H1 (cell line): ENCODE data around the gene COL28A1. TPM values are rescaled to one million over a fixed set of nuclear protein-coding genes. Genes with fewer than 3 reads are reported as not detected.

Source experiments
- CTCF ChIA-PET: fragments of 300-600 bp; sonication (Branson Sonifier 250); formaldehyde crosslinking; loops from one replicate; lab custom pipeline; 2021; ENCODE audit not compliant: partially characterized antibody; lab: Charles Lee
- POLR2A ChIA-PET: fragments of 300-600 bp; sonication (Branson Sonifier 250); formaldehyde crosslinking; loops from one replicate; lab custom pipeline; 2021; ENCODE audit warnings: inconsistent platforms; ENCODE audit not compliant: partially characterized antibody; lab: Charles Lee
- DNase-seq, 2 experiments: peaks; one replicate each; pipeline versions ENCODE4 v3.0.0 to v3.0.0-alpha.2; 2010 to 2022; ENCODE audit warnings: low spot score in 2 of 2, low read depth in 1 of 2, mixed read lengths in 1 of 2
- FAIRE-seq: peaks from 2 replicates; lab custom pipeline; 2011; peaks lifted over from hg19 to GRCh38; lab: Jason Lieb, UNC
- H2AFZ ChIP-seq: 2 replicates; pipeline ENCODE4 v1.8.1; 2012; ENCODE audit warnings: low read length, inconsistent platforms
- H2AK5ac ChIP-seq: 2 replicates; pipeline ENCODE4 v1.6.1; 2013; ENCODE audit warnings: low read depth, low read length
- H2BK120ac ChIP-seq: replicated peaks from 2 replicates; pipeline ENCODE3; 2013; ENCODE audit warnings: low read depth, low read length, inconsistent platforms
- H2BK12ac ChIP-seq: 2 replicates; pipeline ENCODE4 v1.6.1; 2013; ENCODE audit warnings: low read depth, low read length
- H2BK15ac ChIP-seq: 2 replicates; pipeline ENCODE4 v1.6.1; 2013; ENCODE audit warnings: low read length
- H2BK20ac ChIP-seq: 2 replicates; pipeline ENCODE4 v1.6.1; 2013; ENCODE audit warnings: low read length
- H2BK5ac ChIP-seq: 2 replicates; pipeline ENCODE4 v1.6.1; 2013; ENCODE audit warnings: low read depth, low read length
- H3K14ac ChIP-seq: 2 replicates; pipeline ENCODE4 v1.6.1; 2013; ENCODE audit warnings: inconsistent platforms; ENCODE audit not compliant: insufficient read length
- H3K18ac ChIP-seq: 2 replicates; pipeline ENCODE4 v1.6.1; 2013; ENCODE audit warnings: low read length; ENCODE audit errors: extremely low read depth
- H3K23ac ChIP-seq: 2 replicates; pipeline ENCODE4 v1.6.1; 2013; ENCODE audit warnings: inconsistent platforms; ENCODE audit not compliant: insufficient read length
- H3K23me2 ChIP-seq: 2 replicates; pipeline ENCODE4 v1.6.1; 2013; ENCODE audit warnings: low read depth, low read length
- H3K27ac ChIP-seq: 2 replicates; pipeline ENCODE4 v1.6.1; 2011; ENCODE audit warnings: low read depth, low read length, inconsistent platforms
- H3K27me3 ChIP-seq, 4 experiments: replicated peaks in 1 of 4; 1 replicate in 1 of 4; 2 replicates in 3 of 4; pipeline versions ENCODE4 v1.6.1 to v1.8.1; 2011 to 2013; ENCODE audit warnings: low read length in 3 of 4, mild to moderate bottlenecking in 3 of 4, inconsistent platforms in 2 of 4, mixed read lengths in 2 of 4, moderate library complexity in 1 of 4; ENCODE audit not compliant: control insufficient read depth in 3 of 4, insufficient read depth in 3 of 4; ENCODE audit errors: extremely low read depth in 1 of 4
- H3K36me3 ChIP-seq, 4 experiments: 2 replicates each; pipeline versions ENCODE4 v1.6.1 to v1.8.1; 2011 to 2013; ENCODE audit warnings: mild to moderate bottlenecking in 4 of 4, low read length in 3 of 4, moderate library complexity in 2 of 4, control low read depth in 1 of 4, inconsistent platforms in 1 of 4; ENCODE audit not compliant: insufficient read depth in 4 of 4, control insufficient read depth in 2 of 4
- H3K4ac ChIP-seq: replicated peaks from 2 replicates; pipeline ENCODE3; 2013; ENCODE audit warnings: low read length, low read depth, mixed read lengths, inconsistent platforms; ENCODE audit not compliant: insufficient read length
- H3K4me1 ChIP-seq, 4 experiments: replicated peaks in 1 of 4; 1 replicate in 1 of 4; 2 replicates in 3 of 4; pipeline versions ENCODE4 v1.6.1 to v1.8.1; 2011 to 2013; ENCODE audit warnings: low read length in 3 of 4, inconsistent platforms in 2 of 4, mixed read lengths in 1 of 4; ENCODE audit not compliant: insufficient read depth in 4 of 4, control insufficient read depth in 3 of 4
- H3K4me2 ChIP-seq, 2 experiments: 2 replicates each; pipeline versions ENCODE4 v1.6.1 to v1.8.1; 2011 to 2013; ENCODE audit warnings: low read depth in 2 of 2, low read length in 2 of 2, control low read depth in 1 of 2, inconsistent platforms in 1 of 2, mild to moderate bottlenecking in 1 of 2; ENCODE audit not compliant: insufficient read depth in 1 of 2
- H3K4me3 ChIP-seq, 4 experiments: fragments of 200-600, 300-600 bp in 1 of 4; sonication (generic), shearing (Covaris generic), sonication (Bioruptor Twin) in 1 of 4; 2 replicates each; pipeline versions ENCODE4 v1.5.1 to v1.8.1; 2011 to 2016; ENCODE audit warnings: low read length in 4 of 4, low read depth in 3 of 4, control low read depth in 2 of 4, inconsistent platforms in 2 of 4, mild to moderate bottlenecking in 2 of 4, mixed read lengths in 1 of 4, moderate library complexity in 1 of 4; ENCODE audit not compliant: insufficient read depth in 2 of 4; ENCODE audit errors: extremely low read depth in 1 of 4
- H3K56ac ChIP-seq: replicated peaks from 2 replicates; pipeline ENCODE3; 2013; ENCODE audit warnings: low read depth, mild to moderate bottlenecking, mixed read lengths, low read length, inconsistent platforms; ENCODE audit not compliant: insufficient read length
- H3K79me1 ChIP-seq: 2 replicates; pipeline ENCODE4 v1.6.1; 2013; ENCODE audit warnings: low read depth, low read length, control low read depth
- H3K79me2 ChIP-seq, 2 experiments: 2 replicates each; pipeline versions ENCODE4 v1.6.1 to v1.8.1; 2012 to 2013; ENCODE audit warnings: low read length in 2 of 2, mild to moderate bottlenecking in 2 of 2, inconsistent platforms in 1 of 2; ENCODE audit not compliant: insufficient read depth in 2 of 2, control insufficient read depth in 1 of 2
- H3K9ac ChIP-seq, 4 experiments: replicated peaks in 1 of 4; 1 replicate in 1 of 4; 2 replicates in 3 of 4; pipeline versions ENCODE4 v1.6.1 to v1.8.1; 2011 to 2013; ENCODE audit warnings: low read depth in 3 of 4, low read length in 3 of 4, control low read depth in 2 of 4, mild to moderate bottlenecking in 2 of 4, moderate library complexity in 2 of 4, inconsistent platforms in 1 of 4; ENCODE audit errors: extremely low read depth in 1 of 4
- H3K9me3 ChIP-seq, 2 experiments: 2 replicates each; pipeline versions ENCODE4 v1.6.1 to v1.8.1; 2012 to 2013; ENCODE audit warnings: mild to moderate bottlenecking in 2 of 2, moderate library complexity in 2 of 2, control low read depth in 1 of 2, inconsistent platforms in 1 of 2, low read depth in 1 of 2, low read length in 1 of 2, mixed read lengths in 1 of 2; ENCODE audit not compliant: insufficient read depth in 2 of 2
- H4K20me1 ChIP-seq, 2 experiments: replicated peaks in 1 of 2; 2 replicates each; pipeline versions ENCODE3 to v1.8.1; 2011 to 2013; ENCODE audit warnings: inconsistent platforms in 2 of 2, low read length in 2 of 2, mild to moderate bottlenecking in 1 of 2; ENCODE audit not compliant: insufficient read depth in 2 of 2, control insufficient read depth in 1 of 2
- H4K5ac ChIP-seq: 2 replicates; pipeline ENCODE4 v1.6.1; 2013; ENCODE audit warnings: low read length, low read depth, mixed read lengths, inconsistent platforms; ENCODE audit not compliant: insufficient read length
- H4K8ac ChIP-seq: 2 replicates; pipeline ENCODE4 v1.8.0; 2013; ENCODE audit warnings: mild to moderate bottlenecking, moderate library complexity, low read length, inconsistent platforms; ENCODE audit not compliant: insufficient read depth; ENCODE audit errors: extremely low read depth
- H4K91ac ChIP-seq: replicated peaks from 2 replicates; pipeline ENCODE3; 2013; ENCODE audit warnings: low read length, mixed read lengths, inconsistent platforms; ENCODE audit not compliant: insufficient read length
- CTBP2 ChIP-seq: IDR thresholded peaks from 2 replicates; pipeline ENCODE4 v1.7.0; 2011; ENCODE audit warnings: borderline replicate concordance, mild to moderate bottlenecking, moderate library complexity, mixed read lengths, low read length; ENCODE audit not compliant: insufficient read depth, insufficient read length
- GABPA ChIP-seq: IDR thresholded peaks from 2 replicates; pipeline ENCODE4 v1.6.1; 2011; ENCODE audit warnings: mild to moderate bottlenecking, low read length, moderate library complexity, borderline replicate concordance; ENCODE audit not compliant: insufficient read depth
- GTF2F1 ChIP-seq: IDR thresholded peaks from 2 replicates; pipeline ENCODE4 v1.6.1; 2012; ENCODE audit warnings: low read depth, low read length, improper control_type of control experiment, borderline replicate concordance
- KDM5A ChIP-seq: fragments of 200-600 bp; IDR thresholded peaks from 2 replicates; pipeline ENCODE4 v1.7.1; 2012; ENCODE audit warnings: mild to moderate bottlenecking, low read length, inconsistent platforms, mixed read lengths
- NRF1 ChIP-seq: IDR thresholded peaks from 2 replicates; pipeline ENCODE4 v1.6.1; 2011; ENCODE audit warnings: mild to moderate bottlenecking, low read depth, low read length, improper control_type of control experiment
- PHF8 ChIP-seq: fragments of 200-600 bp; sonication (generic); conservative IDR thresholded peaks from 2 replicates; pipeline ENCODE4 v1.7.1; 2012; ENCODE audit warnings: low read depth, mild to moderate bottlenecking, inconsistent platforms, low read length, moderate library complexity
- POLR2A ChIP-seq, 2 experiments: IDR thresholded peaks; 1 replicate in 1 of 2; 2 replicates in 1 of 2; pipeline ENCODE4 v1.6.1; 2011; ENCODE audit warnings: low read depth in 2 of 2, low read length in 2 of 2, mild to moderate bottlenecking in 2 of 2; ENCODE audit errors: control extremely low read depth in 1 of 2
- POU5F1 ChIP-seq: IDR thresholded peaks from 2 replicates; pipeline ENCODE4 v1.6.1; 2011; ENCODE audit warnings: low read depth, mild to moderate bottlenecking, low read length, moderate library complexity
- RBBP5 ChIP-seq: IDR thresholded peaks from 2 replicates; pipeline ENCODE4 v1.7.1; 2012; ENCODE audit warnings: low read depth, mild to moderate bottlenecking, inconsistent platforms, low read length, moderate library complexity, borderline replicate concordance
- SAP30 ChIP-seq: fragments of 300-600 bp; sonication (generic); IDR thresholded peaks from 2 replicates; pipeline ENCODE4 v1.7.1; 2012; ENCODE audit warnings: low read length, moderate library complexity, mild to moderate bottlenecking, inconsistent platforms; ENCODE audit not compliant: insufficient read depth, insufficient replicate concordance
- SP2 ChIP-seq: IDR thresholded peaks from 2 replicates; pipeline ENCODE4 v1.6.1; 2012; ENCODE audit warnings: mild to moderate bottlenecking, low read length, inconsistent platforms
- SP4 ChIP-seq: IDR thresholded peaks from 2 replicates; pipeline ENCODE4 v1.6.1; 2012; ENCODE audit warnings: low read length, inconsistent platforms
- TAF1 ChIP-seq: IDR thresholded peaks from 2 replicates; pipeline ENCODE4 v1.6.1; 2011; ENCODE audit warnings: mild to moderate bottlenecking, low read depth, low read length
- YY1 ChIP-seq: IDR thresholded peaks from 2 replicates; pipeline ENCODE4 v1.6.1; 2011; ENCODE audit warnings: low read depth, mild to moderate bottlenecking, low read length
- ZNF274 ChIP-seq: IDR thresholded peaks from 2 replicates; pipeline ENCODE4 v1.7.0; 2012; ENCODE audit warnings: low read length, borderline replicate concordance; ENCODE audit errors: extremely low read depth
- WGBS, 2 experiments: shearing (Covaris generic) in 1 of 2; methylation state at CpG; one replicate each; pipeline versions ENCODE4 v1.1.6 to v1.1.7; 2013 to 2015; ENCODE audit warnings: low lambda C conversion rate in 2 of 2, mixed read lengths in 2 of 2, inconsistent platforms in 1 of 2, low coverage in 1 of 2, missing lambda C conversion rate in 1 of 2; ENCODE audit not compliant: insufficient replicate concordance in 2 of 2, insufficient coverage in 1 of 2, insufficient read length in 1 of 2; ENCODE audit errors: extremely low coverage in 1 of 2, missing lambda C conversion rate in 1 of 2; 5-methylcytosine and 5-hydroxymethylcytosine counted together
- polyA plus RNA-seq, 7 experiments: library from polyadenylated mRNA; depleted of rRNA in 3 of 7; stranded (reverse) in 5 of 7; unstranded in 2 of 7; fragments of >200 nt in 5 of 7; fragments of 200-250 nt in 2 of 7; gene quantifications; 1 replicate in 5 of 7; 2 replicates in 1 of 7; 4 replicates in 1 of 7; pipeline versions ENCODE4 v1.2.1 to v1.2.3, GENCODE V29; 2011 to 2013; ENCODE audit warnings: missing spikeins in 2 of 7, mixed read lengths in 2 of 7
- total RNA-seq: library from RNA; stranded (reverse); fragmentation: NEBNext Ultra II Directional; extraction: Animal tissue kit (Norgen Biotek cat#: 25700); gene quantifications from 2 replicates; pipeline ENCODE4 v1.2.1, GENCODE V29; 2021

COL28A1 gene
- total and polyA plus RNA-seq, 2 of the 8 experiments (the other 6 are each of a cell fraction or from before 2014, with no cell fraction given), result 0.22 to 0.38 TPM

DNA sequence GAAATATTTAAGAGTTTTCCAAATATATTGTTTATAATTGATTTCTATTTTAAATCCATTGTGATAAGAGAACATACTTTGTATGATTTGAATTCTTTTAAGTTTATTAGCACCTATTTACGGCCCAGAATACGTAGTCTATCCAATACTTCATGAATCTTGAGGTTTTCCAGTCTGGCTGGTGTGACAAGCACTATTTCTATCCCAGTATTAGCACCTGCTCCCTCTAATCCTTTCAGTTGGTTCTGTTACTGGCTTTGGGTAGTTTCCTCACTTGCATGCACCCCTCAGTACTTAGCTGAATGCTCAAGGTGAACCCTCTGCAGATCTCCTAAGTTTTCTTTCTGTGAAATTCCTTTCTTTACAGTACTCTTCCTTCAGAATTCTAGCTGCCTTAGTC lies 186.5 kb downstream of the COL28A1 start:
- H2AK5ac ChIP-seq, result no peak overlapping the region
- H3K56ac ChIP-seq, result no peak overlapping the region
- no peak overlapping the region for H4K8ac ChIP-seq
- FAIRE-seq (no peak), DNase-seq (no peak)
- no peaks in the 10 kb centered on the region for H3K23me2 ChIP-seq
- H3K23ac ChIP-seq, result no peak overlapping the region
- no peaks in the 10 kb centered on the region for H3K27me3 ChIP-seq
- peaks cover 9 to 13% of the 10 kb centered on the region in 2 experiments for H3K9me3 ChIP-seq
- CTCF ChIA-PET, result interaction anchor here (0.6 to 1.2 kb wide), 5 partner anchors 9 to 267 kb away, joined by 3 to 5 read pairs (median 3); no protein-coding TSS in a partner anchor
- peaks cover 2 to 18% (median 9%) of the 10 kb centered on the region in 4 experiments; a peak in 4 of 7 replicates for H3K4me1 ChIP-seq
- H3K18ac ChIP-seq, result no peak overlapping the region
- POLR2A ChIA-PET, result no interaction called here
- H3K4ac ChIP-seq, result no peak overlapping the region
- H2AFZ ChIP-seq, result no peak overlapping the region
- H4K91ac ChIP-seq, result no peak overlapping the region
- H3K4me3 ChIP-seq, result no peak overlapping the region
- no peak overlapping the region for H4K5ac ChIP-seq
- TF ChIP-seq NRF1 (no peak), GABPA (no peak), RBBP5 (no peak), PHF8 (no peak), POLR2A (IDR thresholded peaks at IDR 0.05; ENCODE audit: control extremely low read depth in 1 of 2, low read depth in 2 of 2, low read length in 2 of 2) (no peak), GTF2F1 (no peak), SP2 (no peak), TAF1 (no peak), KDM5A (no peak), YY1 (no peak), CTBP2 (no peak), ZNF274 (no peak), SP4 (no peak), SAP30 (no peak), POU5F1 (no peak)
- WGBS, 2 experiments, result 92% methylated on average over 2 of the region's 2 CpGs; no CpG with 5 or more reads in 1 of the 2 experiments
- no peaks in the 10 kb centered on the region for H3K79me1 ChIP-seq
- no peak overlapping the region for H3K14ac ChIP-seq
- no peak overlapping the region for H3K27ac ChIP-seq
- peak overlapping the region; percentile 6; the same call in 1 of the 2 replicates for H2BK12ac ChIP-seq
- H2BK120ac ChIP-seq, result no peak overlapping the region
- no peaks in the 10 kb centered on the region for H4K20me1 ChIP-seq
- no peak overlapping the region for H3K9ac ChIP-seq
- H2BK5ac ChIP-seq, result no peak overlapping the region; the same call in 1 of the 2 replicates
- no peak overlapping the region for H2BK15ac ChIP-seq
- no peaks in the 10 kb centered on the region for H3K79me2 ChIP-seq
- H3K4me2 ChIP-seq, result no peak overlapping the region
- H2BK20ac ChIP-seq, result no peak overlapping the region
- H3K36me3 ChIP-seq, result peaks cover 0 to 4% (median 1%) of the 10 kb centered on the region in 4 experiments; a peak in 2 of 8 replicates
